Activated CD4-positive, alpha-beta T cell treated with anti-CD3 and anti-CD28 coated beads, Interleukin-2, amount 50 U/mL, for 4 hours (primary cell): ENCODE data around the gene GPX4.

Source experiments
- DNase-seq, 2 experiments: peaks; one replicate each; pipeline ENCODE4 v3.0.0-alpha.2; 2020

GPX4 gene

DNA sequence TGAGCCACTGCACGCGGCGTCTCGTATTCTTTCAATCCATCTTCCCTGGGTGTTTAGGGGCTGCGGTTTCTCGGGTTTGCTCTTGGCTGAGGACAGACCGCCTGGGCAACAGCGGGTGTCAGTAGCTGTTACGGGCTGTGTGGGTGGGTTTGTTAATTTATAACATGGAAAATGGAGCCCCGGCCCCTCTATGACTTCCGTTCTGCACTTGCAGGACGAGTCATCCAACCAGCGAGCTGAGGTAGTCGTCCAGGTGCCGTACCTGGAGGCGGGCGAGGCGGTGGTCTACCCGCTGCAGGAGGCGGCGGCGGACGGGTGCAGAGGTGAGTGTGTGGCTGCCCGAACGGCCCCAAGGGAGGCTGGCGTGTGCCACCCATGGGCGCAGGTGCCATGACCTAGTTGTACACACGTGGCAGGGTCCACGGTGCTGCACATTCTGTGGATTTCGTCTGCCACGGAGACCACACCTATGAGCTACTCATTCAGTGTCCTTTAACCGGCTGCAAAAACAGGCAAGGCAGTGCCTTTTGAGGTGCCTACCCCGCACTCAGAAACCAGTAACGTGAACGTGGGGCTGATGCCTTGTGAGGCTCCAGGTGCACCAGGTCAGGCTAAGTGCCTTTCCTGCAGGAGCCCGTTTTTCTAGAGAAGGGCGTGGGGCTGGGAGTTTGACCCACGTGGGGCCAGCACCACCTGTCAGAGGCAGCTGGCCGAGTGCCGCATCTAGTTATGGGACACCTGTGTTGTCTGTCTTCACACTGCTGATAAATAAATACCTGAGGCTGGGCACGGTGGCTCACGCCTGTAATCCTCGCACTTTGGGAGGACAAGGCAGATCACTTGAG, 19.5 kb upstream of the GPX4 start:
- DNase-seq: no peak

DNA sequence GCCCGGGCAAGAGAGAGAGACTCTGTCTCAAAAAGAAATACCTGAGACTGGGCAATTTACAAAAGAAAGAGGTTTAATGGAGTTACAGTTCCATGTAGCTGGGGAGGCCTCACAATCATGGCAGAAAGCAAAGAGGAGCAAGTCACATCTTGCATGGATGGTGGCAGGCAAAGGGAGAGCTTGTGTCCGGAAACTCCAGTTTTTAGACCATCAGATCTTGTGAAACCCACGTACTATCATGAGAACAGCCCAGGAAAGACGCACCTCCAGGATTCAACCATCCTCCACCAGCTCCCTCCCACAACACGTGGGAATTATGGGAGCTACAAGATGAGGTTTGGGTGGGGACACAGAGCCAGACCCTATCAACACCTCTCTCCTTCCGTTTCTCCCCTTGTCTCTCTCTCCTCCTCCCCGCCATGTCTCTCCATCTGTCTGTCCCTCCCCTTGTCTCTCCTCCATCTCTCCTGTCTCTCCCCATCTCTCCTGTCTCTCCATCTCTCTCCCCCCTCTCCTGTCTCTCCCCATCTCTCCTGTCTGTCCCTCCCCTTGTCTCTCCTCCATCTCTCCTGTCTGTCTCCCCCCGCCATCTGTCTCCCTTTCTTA, 18.6 kb upstream of the GPX4 start:
- DNase-seq: no peak

DNA sequence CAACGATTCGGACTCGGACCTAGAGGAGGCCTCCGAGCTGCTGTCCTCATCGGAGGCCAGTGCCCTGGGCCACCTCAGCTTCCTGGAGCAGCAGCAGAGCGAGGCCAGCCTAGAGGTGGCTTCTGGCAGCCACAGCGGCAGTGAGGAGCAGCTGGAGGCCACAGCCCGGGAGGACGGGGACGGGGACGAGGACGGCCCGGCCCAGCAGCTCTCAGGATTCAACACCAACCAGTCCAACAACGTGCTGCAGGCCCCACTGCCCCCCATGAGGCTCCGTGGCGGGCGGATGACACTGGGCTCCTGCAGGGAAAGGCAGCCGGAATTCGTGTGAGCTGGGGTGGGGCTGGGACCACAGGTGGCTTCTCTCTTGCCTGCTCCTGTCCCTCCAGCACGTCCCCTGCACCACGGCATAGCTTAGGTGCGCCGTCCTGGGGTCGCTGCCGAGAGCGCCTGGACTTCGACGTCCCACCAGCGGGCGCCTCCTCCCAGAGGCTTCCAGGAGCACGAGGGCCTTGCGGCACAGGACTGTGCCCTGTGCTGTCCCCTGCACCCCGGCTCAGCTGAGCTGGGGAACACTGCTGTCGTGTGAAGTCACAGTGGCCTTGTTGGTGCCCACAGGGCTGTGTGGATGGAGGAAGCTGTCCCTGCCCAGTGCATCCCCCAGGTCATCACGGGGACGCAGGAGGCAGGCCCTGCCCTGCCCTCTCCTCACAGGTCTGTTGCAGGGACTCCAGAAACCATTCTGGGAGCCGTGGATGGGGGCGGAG, 17.9 kb upstream of the GPX4 start:
- DNase-seq: no peak

DNA sequence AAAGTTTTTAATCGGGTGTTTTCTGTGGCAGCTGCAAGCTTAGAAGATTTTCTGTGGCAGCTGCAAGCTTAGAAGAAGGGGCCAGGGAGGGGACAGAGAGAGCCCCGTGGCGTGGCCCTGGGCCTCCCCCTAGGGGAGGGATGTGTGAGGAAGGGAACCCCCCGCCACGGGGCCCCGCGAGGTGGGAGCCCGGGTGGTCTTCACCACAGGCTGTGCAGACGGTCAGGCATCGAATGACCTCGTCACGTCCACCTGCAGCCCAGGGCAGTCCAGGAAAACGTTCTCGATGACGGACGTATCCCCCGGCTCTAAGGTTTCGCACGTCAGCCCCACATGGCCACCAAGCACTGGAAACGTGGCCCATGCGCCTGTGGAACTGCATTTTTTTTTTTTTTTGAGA, 17.2 kb upstream of the GPX4 start:
- DNase-seq: no peak

DNA sequence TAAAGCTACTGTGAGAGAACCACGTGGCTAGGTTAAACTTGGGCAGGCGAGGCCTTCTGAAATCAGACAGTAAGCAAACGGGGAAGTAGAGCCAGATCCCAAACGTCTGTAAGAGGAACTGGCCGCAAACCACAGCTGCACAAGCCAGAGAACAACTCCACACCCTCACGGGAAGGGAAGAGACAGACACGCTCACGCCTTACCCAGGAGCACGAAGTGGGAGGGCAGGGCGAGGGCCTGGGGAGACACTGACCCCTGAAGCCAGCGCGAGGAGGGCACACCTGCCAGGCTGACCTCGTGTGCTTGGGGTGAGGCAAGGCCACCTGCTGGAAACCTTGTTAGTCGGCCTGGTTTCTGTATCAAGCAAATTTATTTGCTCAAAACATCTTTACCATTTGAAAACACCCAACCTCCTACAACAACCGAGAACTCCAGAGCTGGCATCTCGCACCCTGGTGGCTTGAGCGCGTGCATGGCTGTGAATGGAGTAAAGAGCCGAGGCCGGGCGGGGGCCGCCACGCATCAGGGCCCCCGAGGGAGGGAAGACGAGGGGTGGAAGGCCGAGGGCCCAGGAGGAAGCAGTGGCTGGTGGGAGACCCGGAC, 15.9 kb upstream of the GPX4 start:
- no peak for DNase-seq

DNA sequence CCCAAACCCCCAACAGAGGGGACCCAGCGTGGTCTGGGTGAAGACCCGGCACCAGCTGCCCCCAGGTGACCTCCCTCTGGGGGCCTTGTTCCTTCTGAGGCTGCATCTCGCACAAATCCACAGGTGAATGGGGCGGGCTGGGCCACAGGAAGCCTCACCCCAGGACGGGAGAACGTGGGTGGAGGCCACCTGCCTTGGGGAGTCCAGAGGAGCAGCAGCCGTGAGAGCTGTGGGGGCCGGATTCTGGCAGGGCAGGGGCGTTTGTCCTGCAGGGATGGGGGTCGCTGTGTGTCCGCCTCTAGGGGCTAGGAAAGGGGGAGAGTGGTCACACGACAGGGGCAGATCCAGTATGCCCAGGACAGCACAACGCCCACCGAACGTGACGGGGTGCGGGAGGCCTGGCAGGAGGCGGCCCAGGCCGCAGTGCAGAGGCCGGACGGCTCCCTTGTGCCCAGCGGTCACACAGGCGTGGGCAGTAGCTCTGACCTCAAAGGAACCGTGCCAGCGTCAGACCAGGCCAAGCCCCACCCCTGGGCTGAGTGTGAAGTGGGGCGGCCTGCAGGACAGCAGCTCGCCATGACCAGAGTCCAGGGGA, 15.3 kb upstream of the GPX4 start:
- DNase-seq: no peak

DNA sequence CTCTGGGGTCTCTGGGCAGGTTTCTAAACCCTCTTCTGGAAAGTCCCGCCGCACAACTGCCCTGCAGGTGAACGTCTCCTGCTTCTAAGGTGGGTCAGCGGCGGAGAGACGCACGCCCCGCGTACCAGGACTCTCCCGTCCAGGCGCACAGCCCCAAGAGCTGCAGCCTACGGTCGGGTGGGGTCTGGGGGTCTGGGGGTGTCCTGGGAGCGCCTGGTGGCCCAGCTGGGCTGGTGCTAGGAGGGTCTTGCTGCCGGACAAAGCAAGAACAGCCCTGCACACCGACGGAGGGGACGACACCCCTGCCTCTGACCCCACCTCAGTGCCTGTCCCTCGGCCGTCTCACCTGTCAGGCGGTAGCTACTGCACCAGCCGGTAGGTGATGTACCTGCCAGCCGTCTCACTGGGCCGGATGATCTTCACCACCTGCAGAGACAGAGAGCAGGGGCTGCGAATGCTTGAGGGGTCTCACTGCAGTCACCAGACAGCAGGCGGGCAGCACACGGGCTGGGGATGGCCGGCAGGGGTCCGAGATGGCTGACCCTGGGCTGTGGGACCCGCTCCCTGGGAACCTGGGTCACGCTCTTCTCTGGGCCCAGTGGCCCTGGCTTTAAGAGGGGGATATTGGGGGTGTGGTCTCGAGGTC, 14.5 kb upstream of the GPX4 start:
- DNase-seq: no peak

DNA sequence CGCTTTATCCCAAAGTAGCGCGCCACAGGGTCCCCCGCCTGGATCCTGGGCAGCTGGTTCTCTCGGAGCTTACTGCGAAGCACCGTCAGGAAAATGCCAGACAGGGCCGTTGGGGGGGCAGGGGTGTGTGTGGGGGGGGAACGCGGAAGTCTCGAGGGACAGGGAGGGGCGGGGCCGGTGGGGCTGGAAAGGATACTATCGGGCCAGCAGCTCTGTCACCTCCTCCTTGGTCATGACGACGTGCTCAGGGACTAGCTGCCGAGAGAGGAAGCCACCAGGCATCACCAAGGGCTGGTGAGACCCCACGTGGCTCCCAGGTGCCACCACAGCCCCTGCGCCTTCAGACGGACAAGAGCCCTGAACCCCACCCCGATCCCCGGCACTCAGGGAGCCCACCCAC, 13.9 kb upstream of the GPX4 start:
- DNase-seq: no peak

DNA sequence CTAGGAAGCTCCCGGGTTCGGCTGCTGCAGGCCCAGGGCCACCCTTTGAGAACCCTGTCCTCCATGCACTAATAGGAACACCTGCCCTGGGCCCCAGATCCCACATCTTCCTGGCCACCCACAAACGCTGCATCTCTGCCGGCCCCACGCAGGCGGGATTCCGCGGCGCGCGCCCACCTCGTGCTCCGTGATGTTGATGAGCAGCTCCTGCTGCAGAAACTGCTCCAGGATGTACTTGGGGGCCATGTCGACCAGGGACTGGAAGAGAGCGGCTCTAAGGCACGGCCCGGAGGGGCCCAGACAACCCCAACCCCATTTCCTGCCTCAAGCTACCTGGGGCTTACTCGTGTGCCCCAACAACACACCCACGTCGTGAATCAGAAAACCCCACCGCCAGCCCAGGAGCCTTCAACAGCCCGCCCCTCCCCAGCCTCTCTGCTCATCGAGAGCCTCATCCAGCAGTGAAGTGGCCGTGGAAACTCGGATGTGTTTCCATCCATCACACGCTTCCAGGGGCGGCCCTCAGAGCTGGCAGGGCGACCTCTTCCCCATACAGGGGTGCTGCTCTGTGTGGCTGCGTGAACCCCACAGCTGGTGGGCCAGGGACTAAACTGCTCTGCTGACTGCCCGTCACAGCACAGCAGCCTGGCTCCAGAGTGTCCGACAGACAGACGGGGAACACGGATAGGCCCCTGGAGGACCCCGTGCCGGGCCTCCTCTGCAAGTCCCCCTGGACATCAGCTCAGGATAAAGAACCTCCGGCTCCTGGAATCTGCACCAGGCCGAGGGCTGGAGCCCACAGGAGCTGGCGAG, 12.9 kb upstream of the GPX4 start:
- DNase-seq: no peak

DNA sequence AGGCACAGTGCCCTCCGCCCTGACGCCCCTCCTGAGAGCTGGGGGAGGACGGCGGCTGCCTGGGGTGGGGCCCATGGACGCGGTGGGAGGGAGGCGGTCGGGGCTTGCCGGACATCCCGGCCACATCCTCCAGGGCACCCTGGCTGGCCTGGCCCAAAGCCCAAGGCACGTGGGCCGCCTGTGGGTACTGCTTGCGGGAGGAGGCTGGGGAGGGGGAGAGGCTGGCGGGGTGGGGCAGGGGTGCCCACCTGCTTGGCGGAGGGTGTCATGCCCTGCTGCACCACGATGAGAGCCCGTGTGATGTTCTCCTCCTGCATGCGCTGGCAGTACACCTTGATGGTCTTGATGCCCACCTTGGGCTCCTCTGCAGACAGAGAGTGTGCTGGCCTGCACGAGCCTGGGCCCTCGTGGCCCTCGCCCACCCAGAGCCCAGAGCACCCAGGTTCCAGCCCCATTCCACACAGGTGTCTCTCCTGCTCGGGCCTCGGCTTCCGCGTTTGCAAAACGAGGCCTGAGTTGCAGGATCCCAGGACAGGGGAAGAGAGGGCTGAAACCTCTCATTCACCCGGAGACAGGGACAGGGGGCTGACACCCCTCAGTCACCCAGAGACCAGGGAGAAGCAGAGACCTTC, 12.1 kb upstream of the GPX4 start:
- DNase-seq: no peak

DNA sequence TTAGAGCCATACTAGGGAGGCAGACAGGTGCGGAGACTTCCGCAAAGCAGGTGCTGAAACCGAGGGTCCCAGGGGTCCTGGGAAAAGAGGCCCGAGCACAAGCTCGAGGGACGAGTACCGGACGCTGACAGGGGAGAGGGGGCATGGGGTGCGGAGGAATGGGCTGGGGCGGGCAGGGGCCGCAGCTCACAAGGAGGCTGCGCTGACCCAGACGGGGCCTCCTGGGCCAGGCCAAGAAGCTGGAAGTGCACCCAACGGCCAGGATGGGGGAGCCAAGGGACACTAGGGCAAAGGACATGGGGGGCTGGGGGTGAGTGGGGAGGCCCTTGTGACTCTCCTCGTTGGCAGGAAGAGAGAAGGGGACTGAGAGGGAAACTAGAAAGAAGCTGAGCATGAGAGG, 10.5 kb upstream of the GPX4 start:
- DNase-seq: no peak

DNA sequence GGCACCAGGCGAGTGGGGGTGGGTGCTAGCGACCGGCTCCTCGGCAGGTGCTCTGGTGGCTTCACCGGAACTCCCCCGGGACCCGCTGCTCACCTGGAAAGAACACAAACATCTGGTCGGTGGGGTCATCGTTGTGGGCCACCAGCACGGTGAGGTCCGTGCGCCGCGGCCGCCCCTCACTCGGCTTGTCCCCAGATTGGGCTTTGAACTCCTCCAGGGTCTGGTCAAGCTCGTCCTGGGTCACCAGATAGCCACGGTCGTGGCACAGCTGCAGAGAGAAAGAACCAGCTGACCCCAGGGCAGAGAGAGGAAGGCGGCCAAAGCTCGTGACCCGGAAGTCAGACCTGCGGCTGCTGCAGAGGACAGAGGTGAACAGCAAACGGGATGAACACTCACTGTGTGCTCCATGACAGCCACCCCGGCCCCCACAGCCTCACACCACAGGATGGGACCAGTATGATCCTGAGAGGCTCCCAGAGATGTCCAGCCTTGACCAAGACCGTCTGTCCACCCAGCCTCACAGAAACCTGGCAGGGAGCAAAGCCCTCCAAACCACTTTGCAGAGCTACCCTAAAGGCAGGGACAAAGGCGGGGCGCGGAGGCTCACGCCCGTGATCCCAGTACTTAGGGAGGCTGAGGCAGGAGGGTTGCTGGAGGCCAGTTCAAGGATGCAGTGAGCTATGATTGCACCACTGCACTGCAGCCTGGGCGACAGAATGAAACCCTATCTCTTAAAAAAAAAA, 9.8 kb upstream of the GPX4 start:
- DNase-seq: no peak

DNA sequence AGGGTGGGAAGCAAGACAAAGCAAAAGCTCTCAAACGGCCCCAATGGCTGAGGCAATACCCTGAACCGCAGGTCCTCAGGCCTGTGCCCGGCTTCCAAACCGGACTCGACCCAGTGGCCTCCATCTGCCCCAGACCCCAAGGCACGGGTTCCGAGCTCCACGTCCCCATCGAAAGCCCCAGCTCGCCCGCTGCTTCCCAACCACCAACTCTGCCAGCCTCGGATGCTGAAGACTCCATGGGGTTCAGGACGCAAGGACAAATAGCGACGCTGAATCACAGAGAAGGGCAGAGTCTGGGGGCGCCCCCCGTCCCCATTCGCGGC, 9.2 kb upstream of the GPX4 start:
- DNase-seq: no peak

DNA sequence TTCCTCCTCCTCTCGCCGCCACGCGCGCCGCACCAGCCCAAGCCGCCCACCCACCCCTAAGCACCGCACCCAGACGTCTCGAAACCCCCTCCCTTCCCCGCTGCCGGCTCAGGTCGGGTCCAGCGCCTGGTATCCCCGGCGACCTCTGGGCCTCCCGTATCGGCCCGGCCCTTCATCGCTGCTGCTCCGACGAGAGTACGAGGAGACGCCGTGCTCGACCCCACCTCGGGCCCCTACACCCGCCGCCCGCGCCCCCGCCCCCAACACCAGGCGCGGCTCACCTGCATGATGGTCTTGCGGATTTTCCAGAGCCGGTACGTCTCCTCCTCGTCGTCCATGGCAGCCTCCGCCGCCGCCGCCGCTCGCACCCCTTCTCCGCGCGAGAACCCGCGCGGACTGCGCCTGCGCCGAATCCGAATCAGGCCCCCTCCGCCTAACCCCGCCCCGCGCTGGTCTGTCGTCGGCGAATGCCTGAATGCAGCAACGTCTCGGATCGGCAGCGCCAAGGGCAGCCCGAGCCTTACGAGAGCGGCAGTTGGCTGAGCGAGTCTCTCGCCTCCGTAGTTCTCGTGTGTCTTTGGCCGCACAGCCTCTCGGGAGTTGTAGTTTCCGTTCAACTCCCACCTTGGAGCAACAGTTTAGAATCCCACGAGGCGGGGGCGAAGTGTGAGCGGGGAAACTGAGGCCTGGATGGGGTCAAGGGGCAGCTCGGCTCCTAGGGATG, 8.7 kb upstream of the GPX4 start, which contains the start of gene POLR2E:
Gene POLR2E (minus strand): TSS at position 398 of the 724 bp plus-strand sequence. CDS start 60 bp downstream, at position 338.
- DNase-seq: peak; percentile 96 to 97

DNA sequence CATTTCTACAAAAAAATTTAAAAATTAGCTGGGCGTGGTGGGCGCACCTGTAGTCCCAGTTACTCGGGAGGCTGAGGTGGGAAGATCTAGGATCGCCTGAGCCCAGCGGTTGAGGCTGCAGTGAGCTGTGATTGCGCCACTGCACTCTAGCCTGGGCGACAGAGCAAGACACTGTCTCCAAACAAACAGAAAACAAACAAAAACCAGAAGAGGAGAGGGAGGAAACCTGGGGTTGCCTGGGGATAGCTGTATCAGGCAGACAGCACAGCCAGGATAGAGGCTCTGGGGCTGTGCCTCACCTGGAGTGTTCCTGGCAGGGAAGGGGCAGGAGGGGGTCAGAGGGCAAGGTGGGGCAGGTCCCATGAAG, 6.0 kb upstream of the GPX4 start:
- no peak for DNase-seq

DNA sequence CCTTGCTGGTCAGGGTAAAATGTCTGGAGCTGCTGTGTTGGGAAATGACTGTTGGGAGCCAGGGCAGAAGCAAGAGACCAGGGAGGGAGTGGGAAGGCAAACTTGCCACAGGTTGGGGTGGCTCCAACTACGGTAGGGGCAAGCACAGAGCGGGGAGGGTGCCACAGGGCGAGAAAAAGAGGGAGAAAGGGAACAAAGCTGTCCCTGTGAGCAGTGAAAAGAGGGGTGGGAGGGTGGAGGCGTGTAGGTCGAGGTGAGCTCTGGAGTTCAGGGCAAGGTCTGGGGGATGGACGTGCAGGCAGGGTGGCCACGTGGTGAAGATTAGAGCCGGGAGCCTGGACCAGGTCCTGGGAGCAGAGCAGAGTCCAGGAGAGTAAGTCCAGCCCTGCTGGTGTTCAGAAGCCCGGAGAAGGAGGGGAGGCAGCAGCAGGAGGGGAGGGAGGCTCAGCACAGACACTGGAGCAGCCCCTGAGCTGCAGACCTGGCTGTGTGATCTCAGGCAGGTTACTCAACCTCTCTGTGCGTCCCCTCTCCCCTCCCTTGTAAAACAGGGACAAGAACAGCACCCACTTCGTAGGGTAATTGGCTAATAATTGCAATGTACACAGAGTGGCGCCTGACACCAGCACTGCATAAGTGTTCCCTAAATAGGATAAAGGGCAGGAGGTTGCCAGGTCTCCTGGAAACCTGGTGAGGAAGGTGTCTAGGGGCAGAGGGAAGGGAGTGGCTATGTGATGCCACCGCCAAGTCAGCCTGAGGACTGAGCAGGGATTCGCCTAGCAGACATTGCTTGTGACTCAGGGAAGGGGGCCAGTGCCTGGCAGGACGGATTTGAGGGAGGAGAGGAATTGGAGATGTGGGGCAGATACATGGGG, 5.4 kb upstream of the GPX4 start:
- no peak for DNase-seq

DNA sequence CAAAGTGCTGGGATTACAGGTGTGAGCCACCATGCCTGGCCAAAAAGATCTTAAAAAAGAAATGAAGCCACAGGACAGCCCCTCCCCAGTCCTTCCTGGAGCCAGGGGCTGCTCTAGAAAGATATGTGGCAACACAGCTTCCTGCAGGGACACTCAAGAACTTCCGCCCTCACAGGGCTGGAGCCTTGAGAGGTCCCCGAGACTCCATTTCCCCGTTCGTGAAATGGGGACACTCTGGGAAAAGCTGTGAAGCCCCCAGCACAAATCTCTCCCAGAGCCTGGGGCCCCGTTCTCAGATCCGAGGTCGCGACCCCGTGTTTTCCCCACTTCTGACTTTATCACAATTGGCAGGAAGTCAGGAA, 2.5 kb upstream of the GPX4 start:
- DNase-seq: no peak

DNA sequence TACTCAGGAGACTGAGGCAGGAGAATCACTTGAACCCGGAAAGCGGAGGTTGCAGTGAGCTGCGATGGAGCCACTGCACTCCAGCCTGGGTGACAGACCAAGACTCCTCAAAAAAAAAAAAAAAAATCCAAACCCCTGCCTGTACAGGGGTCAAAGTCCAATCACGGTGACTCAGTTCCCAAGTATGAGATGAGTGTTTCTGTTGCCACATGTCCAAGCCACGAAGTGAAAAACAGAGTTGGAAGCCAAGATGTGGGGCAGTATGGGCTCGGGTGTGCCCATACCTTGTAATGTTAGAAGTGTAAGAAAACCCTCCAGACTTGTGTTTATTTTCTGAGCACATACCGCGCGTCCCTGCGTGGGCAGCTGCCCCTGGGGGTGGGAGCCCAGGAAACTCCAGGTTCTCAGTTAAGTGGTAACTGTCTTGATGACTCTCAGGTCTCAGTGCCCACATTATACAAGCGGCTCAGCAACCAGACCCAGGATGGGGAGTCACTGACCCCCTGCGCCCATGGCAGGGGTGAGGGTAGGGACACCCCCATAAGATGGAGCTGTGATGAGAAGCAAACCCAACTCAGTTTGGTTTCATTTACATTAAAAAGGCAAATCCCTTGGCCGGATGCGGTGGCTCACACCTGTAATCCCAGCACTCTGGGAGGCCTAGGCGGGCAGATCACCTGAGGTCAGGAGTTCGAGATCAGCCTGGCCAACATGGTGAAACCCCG, 1.2 kb upstream of the GPX4 start:
- peak; percentile 54 to 62 for DNase-seq
